HG02840 (cell line): ENCODE measurements around the gene ZNF624.

Source experiments
- ATAC-seq: cut with Tn5 transposase; IDR thresholded peaks from one replicate; pipeline ENCODE4 v1.9.1; 2021; ENCODE audit warnings: mild to moderate bottlenecking, moderate library complexity, moderate number of reproducible peaks; ENCODE audit not compliant: unreplicated experiment, low FRiP score

ZNF624 gene

DNA sequence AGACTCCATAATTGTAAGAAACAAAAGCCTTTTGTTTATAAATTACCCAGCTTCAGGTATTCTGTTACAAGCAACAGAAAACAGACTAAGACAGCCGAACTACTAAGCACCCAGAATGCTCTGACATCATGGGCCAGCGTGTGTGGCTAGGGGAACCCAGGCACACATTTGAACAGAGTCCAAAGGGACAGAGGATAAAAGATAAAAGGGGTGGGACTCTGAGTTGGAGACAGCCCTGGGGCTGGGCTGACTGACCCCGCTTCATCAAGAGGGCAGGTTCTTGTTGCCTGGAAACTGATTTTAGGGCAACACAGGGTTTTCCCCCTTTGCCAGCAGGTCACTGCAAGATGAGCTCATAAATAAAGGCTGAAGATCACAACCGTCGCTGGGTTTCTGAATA is 54.1 kb downstream of the ZNF624 start:
- ATAC-seq: no peak

DNA sequence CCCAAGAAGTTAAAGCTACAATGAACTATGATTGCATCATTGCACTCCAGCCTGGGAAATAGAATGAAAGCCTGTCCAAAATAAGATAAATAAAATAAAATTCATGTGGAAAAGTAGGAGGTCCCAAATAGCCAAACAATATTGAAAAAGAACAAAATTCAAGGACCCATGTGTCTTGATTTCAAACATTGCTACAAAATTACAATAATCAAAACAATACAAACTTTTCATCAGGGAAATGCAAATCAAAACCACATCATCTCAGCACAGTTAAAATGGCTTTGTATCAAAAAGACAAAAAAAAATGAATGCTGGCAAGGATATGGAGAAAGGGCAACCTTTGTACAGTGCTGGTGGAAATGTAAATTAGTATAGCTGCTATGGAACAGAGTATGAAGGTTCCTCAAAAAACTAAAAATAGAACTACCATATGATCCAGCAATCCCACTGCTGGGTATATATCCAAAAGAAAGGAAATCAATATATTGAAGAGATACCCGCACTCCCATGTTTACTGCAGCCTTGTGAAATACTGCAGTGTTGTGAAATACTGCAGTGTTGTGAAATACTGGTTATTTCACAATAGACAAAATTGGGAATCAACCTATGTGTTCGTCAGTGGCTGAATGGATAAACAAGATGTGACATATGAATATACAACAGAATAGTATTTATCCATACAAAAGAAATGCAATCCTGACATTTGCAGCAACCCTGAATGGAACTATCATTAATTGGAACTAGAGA is 60.1 kb downstream of the ZNF624 start:
- no peak for ATAC-seq

DNA sequence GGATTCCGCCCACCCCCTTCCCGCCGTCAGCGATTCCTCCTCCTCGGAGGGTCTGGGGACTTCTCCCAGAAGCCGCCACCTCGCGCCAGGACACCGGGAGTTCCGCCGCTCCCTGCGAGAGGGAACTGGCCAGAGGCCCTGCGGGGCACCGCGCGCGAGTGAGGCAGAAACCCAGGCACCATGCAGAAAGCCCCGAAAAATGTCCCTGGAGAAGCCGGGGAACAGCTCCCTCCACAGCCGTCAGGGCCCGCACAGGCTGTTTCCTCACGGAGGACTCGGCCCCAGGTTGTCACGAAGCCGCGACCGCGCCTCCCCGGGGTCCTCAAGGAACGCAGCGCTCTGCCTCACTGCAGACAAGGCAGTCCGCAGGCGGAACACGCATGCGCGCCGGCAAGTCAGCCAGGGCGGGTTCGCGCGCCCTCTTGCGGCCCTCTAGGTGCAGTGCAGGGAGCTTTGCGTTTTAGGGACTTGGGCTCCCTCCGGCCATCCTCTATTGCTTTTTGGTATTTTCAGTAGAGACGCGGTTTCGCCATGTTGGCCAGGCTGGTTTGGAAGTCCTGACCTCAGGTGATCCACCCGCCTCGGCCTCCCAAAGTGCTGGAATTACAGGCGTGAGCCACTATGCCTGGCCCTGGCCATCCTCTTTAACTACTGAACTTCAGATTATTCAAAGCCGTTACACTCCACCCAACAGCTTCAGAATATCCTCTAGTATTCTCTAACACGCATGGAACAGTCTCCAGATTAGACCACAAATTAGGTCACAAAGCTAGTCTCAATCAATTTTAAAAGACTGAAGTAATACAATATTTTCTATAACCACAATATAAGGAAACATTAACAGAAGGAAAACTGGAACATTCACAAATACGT is 64.3 kb downstream of the ZNF624 start:
- peak; percentile 78 for ATAC-seq

DNA sequence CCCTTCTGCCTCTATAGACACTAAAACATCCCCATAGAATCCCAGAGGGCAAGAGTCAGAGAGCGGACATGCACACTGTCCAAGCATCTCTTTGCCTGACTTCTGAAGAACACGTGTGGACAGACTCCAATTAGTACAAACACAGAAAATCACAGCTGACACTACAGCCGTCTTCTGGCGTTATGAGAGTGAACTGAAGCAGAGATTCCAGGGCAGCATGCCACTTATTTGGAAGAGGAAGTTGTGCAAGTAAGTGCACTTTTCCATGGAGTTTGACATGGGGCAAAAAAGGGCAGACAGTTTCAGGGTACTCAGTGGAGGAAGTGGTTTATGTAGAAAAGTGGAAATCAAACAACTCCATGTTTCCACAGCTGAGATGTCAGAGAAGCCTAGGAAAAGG is 67.9 kb downstream of the ZNF624 start:
- ATAC-seq: no peak

DNA sequence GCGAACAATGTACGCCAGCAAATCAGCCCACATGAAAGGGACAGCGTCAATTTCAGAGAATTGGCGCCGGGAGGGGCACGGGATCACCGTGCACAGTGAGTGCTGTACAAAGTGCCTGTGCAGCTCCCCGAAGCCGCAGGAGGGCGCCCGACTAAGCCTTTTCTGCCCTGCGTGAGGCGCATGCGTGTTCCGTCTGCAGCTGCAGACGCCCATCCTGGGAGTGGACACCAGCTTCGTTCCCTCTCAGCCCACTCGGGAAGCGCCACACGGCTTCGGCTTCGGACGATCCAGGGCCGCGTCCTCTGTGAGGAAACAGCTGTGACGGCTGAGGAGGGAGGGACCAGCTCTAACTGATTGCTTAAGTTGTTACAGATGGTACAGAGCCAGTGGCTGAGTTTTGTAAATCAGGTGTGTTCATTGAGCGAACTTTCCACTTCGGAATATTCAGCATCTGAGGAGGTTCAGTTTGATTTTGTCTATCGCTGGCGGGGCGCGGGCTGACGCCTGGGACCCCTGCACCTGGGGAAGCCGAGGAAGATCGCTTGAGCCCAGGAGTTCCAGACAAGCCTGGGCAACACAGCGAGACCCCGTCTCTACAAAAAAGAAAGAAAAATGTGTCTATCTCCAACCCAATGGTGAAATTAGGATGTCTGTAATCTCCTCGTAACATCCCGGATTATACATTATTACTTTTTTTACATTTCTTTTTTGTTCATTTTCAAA is 69.2 kb downstream of the ZNF624 start:
- no peak for ATAC-seq

DNA sequence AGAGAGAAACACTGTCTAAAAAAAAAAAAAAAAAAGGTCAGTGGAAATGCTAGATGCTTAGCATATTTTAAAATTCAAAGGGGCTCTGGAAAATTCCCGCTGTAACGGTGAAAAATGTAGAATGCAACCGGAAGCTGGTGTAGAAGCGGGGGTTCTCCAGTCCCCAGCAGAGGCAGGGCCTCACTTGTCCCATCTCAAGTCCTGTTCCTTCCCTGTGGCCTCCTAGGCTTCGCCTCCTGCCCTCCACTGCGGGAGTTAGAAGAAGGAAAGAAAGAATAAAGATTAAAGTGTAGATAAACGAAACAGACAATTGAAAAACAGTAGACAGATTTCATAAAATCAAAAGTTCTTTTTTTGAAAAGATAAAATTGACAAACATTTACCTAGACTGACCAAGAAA is 69.9 kb downstream of the ZNF624 start:
- no peak for ATAC-seq

DNA sequence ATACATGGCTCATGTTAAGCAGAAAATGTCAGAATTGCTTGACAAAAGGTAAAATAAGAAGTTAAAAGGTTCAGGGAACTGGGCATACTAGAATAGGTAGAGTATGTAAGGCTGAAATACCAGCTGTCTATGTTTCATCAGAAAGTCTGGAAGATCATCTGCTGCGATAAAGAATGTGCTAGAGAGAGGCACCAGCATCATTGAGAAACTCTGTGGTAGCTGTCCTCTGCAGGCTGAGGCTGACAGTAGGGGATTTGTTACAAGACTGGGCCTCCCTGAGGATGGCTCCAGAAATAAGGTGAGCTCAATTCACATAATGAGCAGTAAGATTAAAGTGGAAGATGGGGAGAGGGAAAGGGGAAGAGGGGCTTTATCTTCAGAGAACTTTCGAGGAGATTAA is 80.2 kb downstream of the ZNF624 start:
- no peak for ATAC-seq
